Osteoblast (primary cell): ENCODE measurements around the gene RNF168. TPM values are rescaled to one million over a fixed set of nuclear protein-coding genes. Genes with fewer than 3 reads are reported as not detected.
A peak's percentile ranks its signal among the peaks of the same experiment; 100 is the strongest.
"Not testable (repeated sequence)": the region's sequence is repeated elsewhere in the genome, so short reads cannot be mapped to it uniquely, and the experiment has no call there.

Experiments
- DNase-seq: peaks from one replicate; pipeline ENCODE4 v3.0.0; 2011; ENCODE audit warnings: low spot score, mixed read lengths; ENCODE audit not compliant: insufficient read length; ENCODE audit errors: missing footprints
- H2AFZ ChIP-seq: 2 replicates; pipeline ENCODE4 v1.6.0; 2011; ENCODE audit warnings: mild to moderate bottlenecking, low read length
- H3K27ac ChIP-seq: 2 replicates; pipeline ENCODE4 v1.5.1; 2011; ENCODE audit warnings: mild to moderate bottlenecking, low read depth, low read length, moderate library complexity
- H3K27me3 ChIP-seq: 2 replicates; pipeline ENCODE4 v1.6.0; 2012; ENCODE audit warnings: mild to moderate bottlenecking, control low read depth, inconsistent platforms, low read length, moderate library complexity; ENCODE audit not compliant: insufficient read depth
- H3K36me3 ChIP-seq: 2 replicates; pipeline ENCODE4 v1.5.1; 2011; ENCODE audit warnings: mild to moderate bottlenecking, low read length, control low read depth, moderate library complexity; ENCODE audit not compliant: insufficient read depth
- H3K4me1 ChIP-seq: 2 replicates; pipeline ENCODE4 v1.5.1; 2011; ENCODE audit warnings: mild to moderate bottlenecking, low read length, control low read depth, moderate library complexity; ENCODE audit not compliant: insufficient read depth
- H3K4me2 ChIP-seq: 2 replicates; pipeline ENCODE4 v1.6.0; 2011; ENCODE audit warnings: mild to moderate bottlenecking, low read length; ENCODE audit not compliant: insufficient read depth
- H3K4me3 ChIP-seq: fragments of 200-600 bp; sonication (generic); 3 replicates; pipeline ENCODE4 v1.5.1; 2012; ENCODE audit warnings: mild to moderate bottlenecking, low read length, inconsistent platforms; ENCODE audit not compliant: insufficient read depth
- H3K79me2 ChIP-seq: 2 replicates; pipeline ENCODE4 v1.6.0; 2012; ENCODE audit warnings: mild to moderate bottlenecking, low read length, control low read depth, inconsistent platforms; ENCODE audit not compliant: insufficient read depth
- H3K9me3 ChIP-seq: 2 replicates; pipeline ENCODE4 v1.5.1; 2011; ENCODE audit warnings: low read depth, low read length, control low read depth
- H4K20me1 ChIP-seq: 2 replicates; pipeline ENCODE4 v1.6.0; 2012; ENCODE audit warnings: mild to moderate bottlenecking, low read length, control low read depth; ENCODE audit not compliant: insufficient read depth
- total RNA-seq: library from RNA; depleted of rRNA; stranded (reverse); fragments of >200 nt; gene quantifications from 2 replicates; pipeline ENCODE4 v1.2.3, GENCODE V29; 2012
- TF ChIP-seq, protein P1 (sequence below): IDR thresholded peaks from 2 replicates; pipeline ENCODE4 v1.5.1; 2011; ENCODE audit warnings: mild to moderate bottlenecking, low read depth, low read length, moderate library complexity; ENCODE audit errors: extremely low read depth

The RNF168 gene, protein sequence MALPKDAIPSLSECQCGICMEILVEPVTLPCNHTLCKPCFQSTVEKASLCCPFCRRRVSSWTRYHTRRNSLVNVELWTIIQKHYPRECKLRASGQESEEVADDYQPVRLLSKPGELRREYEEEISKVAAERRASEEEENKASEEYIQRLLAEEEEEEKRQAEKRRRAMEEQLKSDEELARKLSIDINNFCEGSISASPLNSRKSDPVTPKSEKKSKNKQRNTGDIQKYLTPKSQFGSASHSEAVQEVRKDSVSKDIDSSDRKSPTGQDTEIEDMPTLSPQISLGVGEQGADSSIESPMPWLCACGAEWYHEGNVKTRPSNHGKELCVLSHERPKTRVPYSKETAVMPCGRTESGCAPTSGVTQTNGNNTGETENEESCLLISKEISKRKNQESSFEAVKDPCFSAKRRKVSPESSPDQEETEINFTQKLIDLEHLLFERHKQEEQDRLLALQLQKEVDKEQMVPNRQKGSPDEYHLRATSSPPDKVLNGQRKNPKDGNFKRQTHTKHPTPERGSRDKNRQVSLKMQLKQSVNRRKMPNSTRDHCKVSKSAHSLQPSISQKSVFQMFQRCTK
- total RNA-seq = 21.7 and 24.8 TPM in 2 replicates

DNA sequence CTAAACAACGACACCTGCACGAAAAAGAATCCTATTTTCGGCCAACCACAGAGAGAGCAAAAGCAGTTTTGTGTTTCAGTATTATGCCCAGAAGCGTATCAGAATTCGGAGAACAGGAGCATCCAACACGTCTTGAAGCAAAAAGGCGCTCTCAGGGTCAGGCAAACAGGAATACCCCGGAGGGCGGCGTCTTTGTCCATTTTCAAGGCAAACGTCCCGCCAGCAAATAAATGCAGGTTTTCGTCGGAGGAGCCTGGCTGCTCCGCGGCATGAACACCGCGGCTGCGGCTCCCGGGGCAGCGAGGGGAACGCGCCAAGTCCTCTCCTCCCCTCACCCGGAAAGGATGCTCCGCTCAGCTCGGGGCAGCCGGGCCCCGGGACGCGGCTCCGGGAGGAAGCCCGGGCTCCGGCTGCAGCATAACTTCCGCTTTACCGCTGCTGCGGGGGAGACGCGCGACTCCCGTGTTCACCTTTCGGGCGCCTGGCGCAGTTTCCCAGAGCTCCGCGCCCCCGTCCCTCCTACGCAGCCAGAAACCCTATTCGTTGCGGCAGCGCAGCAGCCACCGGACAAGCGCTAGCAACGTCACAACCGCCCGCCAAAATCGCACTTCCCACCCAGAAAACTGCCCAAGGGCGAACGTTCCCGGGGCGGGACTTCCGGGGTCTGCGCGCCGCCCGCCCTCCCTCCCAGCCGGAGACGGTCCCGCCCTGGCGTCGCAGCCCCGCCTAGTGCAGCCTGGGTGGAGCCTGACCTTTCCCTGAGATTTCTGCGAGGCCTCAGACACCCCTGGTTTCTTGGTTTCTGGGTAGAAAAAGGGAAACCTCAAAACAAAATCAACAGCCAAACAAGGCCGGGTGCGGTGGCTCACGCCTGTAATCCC lies at the start of gene RNF168:
RNF168 (minus strand) TSS at position 573 of the 881 bp plus-strand sequence. CDS start 595 bp downstream, outside the sequence.
- peaks cover 37% of the 10 kb centered on the region for H3K79me2 ChIP-seq
- no peaks in the 10 kb centered on the region for H3K36me3 ChIP-seq
- H3K4me2 ChIP-seq = peak within 1 kb of the TSS; percentile 90
- no peaks in the 10 kb centered on the region for H3K27me3 ChIP-seq
- H3K9me3 ChIP-seq = no peaks in the 10 kb centered on the region
- H3K4me3 ChIP-seq = peak within 1 kb of the TSS; percentile 80
- DNase-seq = peak; percentile 97
- H2AFZ ChIP-seq = peak within 1 kb of the TSS; percentile 90
- peaks cover 12% of the 10 kb centered on the region for H4K20me1 ChIP-seq
- peaks cover 13% of the 10 kb centered on the region for H3K4me1 ChIP-seq
- TF ChIP-seq, protein P1, sequence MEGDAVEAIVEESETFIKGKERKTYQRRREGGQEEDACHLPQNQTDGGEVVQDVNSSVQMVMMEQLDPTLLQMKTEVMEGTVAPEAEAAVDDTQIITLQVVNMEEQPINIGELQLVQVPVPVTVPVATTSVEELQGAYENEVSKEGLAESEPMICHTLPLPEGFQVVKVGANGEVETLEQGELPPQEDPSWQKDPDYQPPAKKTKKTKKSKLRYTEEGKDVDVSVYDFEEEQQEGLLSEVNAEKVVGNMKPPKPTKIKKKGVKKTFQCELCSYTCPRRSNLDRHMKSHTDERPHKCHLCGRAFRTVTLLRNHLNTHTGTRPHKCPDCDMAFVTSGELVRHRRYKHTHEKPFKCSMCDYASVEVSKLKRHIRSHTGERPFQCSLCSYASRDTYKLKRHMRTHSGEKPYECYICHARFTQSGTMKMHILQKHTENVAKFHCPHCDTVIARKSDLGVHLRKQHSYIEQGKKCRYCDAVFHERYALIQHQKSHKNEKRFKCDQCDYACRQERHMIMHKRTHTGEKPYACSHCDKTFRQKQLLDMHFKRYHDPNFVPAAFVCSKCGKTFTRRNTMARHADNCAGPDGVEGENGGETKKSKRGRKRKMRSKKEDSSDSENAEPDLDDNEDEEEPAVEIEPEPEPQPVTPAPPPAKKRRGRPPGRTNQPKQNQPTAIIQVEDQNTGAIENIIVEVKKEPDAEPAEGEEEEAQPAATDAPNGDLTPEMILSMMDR = no peak
- H3K27ac ChIP-seq = peak within 1 kb of the TSS; percentile 83

DNA sequence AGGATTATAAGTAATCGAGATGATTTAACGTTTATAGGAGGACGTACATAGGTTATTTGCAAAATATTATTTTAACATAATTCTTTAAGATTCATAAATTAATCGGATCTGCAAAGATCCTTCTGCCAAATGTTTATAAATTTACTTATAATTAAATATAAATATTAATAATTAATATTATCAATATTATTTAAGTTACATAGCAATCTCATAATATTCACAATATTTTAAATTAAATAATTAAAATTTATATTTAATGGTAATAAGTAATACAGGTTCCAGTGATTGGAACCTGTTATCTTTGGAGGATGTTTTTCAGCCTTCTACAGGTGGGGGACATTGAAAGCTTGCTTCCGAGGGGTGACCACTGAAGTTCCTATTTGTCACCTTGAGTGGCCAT lies 48.7 kb upstream of the RNF168 start:
- no peak overlapping the region for H2AFZ ChIP-seq

DNA sequence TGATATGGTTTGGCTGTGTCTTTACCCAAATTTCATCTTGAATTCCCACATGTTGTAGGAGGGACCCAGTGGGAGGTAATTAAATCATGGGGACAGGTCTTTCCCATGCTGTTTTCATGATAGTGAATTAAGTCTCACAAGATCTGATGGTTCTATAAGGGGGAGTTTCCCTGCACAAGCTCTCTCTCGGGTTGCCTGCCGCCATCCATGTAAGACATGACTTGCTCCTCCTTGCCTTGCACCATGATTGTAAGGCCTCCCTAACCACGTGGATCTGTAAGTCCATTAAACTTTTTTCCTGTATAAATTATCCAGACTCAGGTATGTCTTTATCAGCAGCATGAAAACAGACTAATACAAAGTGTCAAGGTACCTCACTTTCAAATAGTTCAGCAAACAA lies 46.6 kb upstream of the RNF168 start:
- H3K36me3 ChIP-seq, H3K9me3 ChIP-seq, DNase-seq, H3K4me1 ChIP-seq, H3K4me3 ChIP-seq, H3K27me3 ChIP-seq, H3K27ac ChIP-seq, H2AFZ ChIP-seq, H3K4me2 ChIP-seq, H3K79me2 ChIP-seq, H4K20me1 ChIP-seq: not testable (repeated sequence)

More for the DNA sequence above, 48.7 kb upstream of the RNF168 start:
- TF ChIP-seq, protein P1 = no peak
- DNase-seq = no peak
- H3K4me3 ChIP-seq = no peak overlapping the region
- H3K27me3 ChIP-seq = no peaks in the 10 kb centered on the region
- no peak overlapping the region for H3K27ac ChIP-seq
- H4K20me1 ChIP-seq = no peaks in the 10 kb centered on the region
- no peaks in the 10 kb centered on the region for H3K79me2 ChIP-seq
- no peak overlapping the region for H3K4me2 ChIP-seq
- H3K9me3 ChIP-seq = peaks cover 3% of the 10 kb centered on the region
- no peaks in the 10 kb centered on the region for H3K36me3 ChIP-seq
- no peaks in the 10 kb centered on the region for H3K4me1 ChIP-seq

DNA sequence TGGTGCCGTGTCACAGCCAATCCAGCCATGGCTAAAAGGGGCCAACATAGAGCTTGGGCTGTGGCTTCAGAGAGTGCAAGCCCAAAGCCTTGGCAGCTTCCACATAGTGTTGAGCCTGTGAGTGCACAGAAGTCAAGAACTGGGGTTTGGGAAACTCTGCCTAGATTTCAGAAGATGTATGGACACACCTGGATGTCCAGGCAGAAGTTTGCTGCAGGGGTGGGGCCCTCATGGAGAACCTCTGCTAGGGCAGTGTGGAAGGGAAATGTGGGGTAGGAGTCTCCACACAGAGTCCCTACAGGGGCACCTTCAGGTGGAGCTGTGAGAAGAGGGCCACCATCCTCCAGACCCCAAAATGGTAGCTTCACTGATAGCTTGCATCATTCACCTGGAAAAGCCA lies 45.7 kb upstream of the RNF168 start:
- DNase-seq, H3K4me3 ChIP-seq, H3K4me2 ChIP-seq, H3K9me3 ChIP-seq, H3K4me1 ChIP-seq, H3K79me2 ChIP-seq, H2AFZ ChIP-seq, H4K20me1 ChIP-seq, H3K27ac ChIP-seq, H3K27me3 ChIP-seq, H3K36me3 ChIP-seq: not testable (repeated sequence)
